HL-60 (cell line): ENCODE results near the gene IGFL1.

Experiments used
- GABPA ChIP-seq: IDR thresholded peaks from 2 replicates; pipeline ENCODE4 v1.6.1; 2012; ENCODE audit warnings: low read depth
- POLR2AphosphoS5 ChIP-seq: IDR thresholded peaks from 2 replicates; pipeline ENCODE4 v1.6.1; 2012; ENCODE audit warnings: low read depth
- SPI1 ChIP-seq: IDR thresholded peaks from 2 replicates; pipeline ENCODE4 v1.6.1; 2012; ENCODE audit warnings: low read depth, mild to moderate bottlenecking, borderline replicate concordance
- TF ChIP-seq, protein P1 (sequence below): IDR thresholded peaks from one replicate; pipeline ENCODE4 v1.5.1; 2011; ENCODE audit warnings: low read length, control low read depth, inconsistent platforms; ENCODE audit not compliant: insufficient read depth
- TF ChIP-seq, protein P2 (sequence below): IDR thresholded peaks from 2 replicates; pipeline ENCODE4 v1.6.1; 2012; ENCODE audit warnings: low read depth; ENCODE audit not compliant: insufficient replicate concordance

DNA sequence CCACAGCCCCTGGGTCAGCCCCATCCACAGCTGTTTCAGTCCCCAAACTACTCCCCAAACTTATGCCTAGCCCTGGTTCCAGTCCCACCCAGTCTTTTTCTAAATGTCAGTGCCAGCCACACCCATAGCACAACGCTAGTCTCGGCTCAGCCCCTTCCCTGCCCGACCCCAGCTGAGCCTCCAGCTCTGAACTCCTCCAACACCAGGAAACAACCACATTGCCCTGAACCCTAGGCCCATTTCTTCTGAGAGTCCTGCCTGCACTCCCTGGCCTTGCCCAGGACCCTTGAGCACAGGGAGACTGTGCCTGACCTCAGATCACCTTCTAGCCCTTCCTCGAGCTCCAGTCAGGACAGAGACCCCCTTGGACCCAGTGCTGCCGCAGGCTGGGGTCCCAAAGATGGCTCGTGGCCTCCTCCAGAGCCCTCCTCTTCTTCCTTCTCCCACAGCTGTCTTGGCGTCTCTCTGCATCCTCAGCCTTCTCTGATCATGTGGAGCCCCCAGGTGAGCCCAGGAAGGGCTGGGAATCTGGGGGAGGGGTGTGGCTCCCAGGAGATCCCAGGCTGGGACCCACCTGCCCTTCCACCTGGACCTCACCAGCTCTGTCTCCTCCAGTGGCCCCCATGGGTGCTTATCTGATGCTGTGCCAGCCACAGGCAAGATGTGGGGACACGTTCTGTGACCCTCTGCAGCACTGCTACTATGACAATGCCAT lies 33.0 kb upstream of the IGFL1 start:
- TF ChIP-seq, protein P1, sequence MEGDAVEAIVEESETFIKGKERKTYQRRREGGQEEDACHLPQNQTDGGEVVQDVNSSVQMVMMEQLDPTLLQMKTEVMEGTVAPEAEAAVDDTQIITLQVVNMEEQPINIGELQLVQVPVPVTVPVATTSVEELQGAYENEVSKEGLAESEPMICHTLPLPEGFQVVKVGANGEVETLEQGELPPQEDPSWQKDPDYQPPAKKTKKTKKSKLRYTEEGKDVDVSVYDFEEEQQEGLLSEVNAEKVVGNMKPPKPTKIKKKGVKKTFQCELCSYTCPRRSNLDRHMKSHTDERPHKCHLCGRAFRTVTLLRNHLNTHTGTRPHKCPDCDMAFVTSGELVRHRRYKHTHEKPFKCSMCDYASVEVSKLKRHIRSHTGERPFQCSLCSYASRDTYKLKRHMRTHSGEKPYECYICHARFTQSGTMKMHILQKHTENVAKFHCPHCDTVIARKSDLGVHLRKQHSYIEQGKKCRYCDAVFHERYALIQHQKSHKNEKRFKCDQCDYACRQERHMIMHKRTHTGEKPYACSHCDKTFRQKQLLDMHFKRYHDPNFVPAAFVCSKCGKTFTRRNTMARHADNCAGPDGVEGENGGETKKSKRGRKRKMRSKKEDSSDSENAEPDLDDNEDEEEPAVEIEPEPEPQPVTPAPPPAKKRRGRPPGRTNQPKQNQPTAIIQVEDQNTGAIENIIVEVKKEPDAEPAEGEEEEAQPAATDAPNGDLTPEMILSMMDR = no peak
- TF ChIP-seq POLR2AphosphoS5 (no peak), GABPA (no peak), SPI1 (no peak)
- TF ChIP-seq, protein P2, sequence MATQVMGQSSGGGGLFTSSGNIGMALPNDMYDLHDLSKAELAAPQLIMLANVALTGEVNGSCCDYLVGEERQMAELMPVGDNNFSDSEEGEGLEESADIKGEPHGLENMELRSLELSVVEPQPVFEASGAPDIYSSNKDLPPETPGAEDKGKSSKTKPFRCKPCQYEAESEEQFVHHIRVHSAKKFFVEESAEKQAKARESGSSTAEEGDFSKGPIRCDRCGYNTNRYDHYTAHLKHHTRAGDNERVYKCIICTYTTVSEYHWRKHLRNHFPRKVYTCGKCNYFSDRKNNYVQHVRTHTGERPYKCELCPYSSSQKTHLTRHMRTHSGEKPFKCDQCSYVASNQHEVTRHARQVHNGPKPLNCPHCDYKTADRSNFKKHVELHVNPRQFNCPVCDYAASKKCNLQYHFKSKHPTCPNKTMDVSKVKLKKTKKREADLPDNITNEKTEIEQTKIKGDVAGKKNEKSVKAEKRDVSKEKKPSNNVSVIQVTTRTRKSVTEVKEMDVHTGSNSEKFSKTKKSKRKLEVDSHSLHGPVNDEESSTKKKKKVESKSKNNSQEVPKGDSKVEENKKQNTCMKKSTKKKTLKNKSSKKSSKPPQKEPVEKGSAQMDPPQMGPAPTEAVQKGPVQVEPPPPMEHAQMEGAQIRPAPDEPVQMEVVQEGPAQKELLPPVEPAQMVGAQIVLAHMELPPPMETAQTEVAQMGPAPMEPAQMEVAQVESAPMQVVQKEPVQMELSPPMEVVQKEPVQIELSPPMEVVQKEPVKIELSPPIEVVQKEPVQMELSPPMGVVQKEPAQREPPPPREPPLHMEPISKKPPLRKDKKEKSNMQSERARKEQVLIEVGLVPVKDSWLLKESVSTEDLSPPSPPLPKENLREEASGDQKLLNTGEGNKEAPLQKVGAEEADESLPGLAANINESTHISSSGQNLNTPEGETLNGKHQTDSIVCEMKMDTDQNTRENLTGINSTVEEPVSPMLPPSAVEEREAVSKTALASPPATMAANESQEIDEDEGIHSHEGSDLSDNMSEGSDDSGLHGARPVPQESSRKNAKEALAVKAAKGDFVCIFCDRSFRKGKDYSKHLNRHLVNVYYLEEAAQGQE = no peak
